NCI-H1417 (cell line): ENCODE results near the gene MGST1.

Experiments used
- DNase-seq, 3 experiments: peaks; one replicate each; lab custom pipeline; 2025; lab: John Stamatoyannopoulos, UW

Gene MGST1

GRCh38 chr12:16347391-16348298 lies at the start of gene MGST1:
Gene MGST1 (plus strand): TSS chr12:16347645. CDS start chr12:16354253, 6,608 bp downstream.
- peak in 2 of 3 experiments; percentile 74 to 88 for DNase-seq

- DNase-seq = no peak
Measured at GRCh38 chr12:16299403-16299802, 48.0 kb upstream of the MGST1 start.

- DNase-seq = no peak
Measured at GRCh38 chr12:16300122-16300521, 47.3 kb upstream of the MGST1 start.

GRCh38 chr12:16300736-16301135 lies 46.7 kb upstream of the MGST1 start:
- no peak for DNase-seq

GRCh38 chr12:16303939-16304338 lies 43.5 kb upstream of the MGST1 start:
- no peak for DNase-seq

- DNase-seq = no peak
Measured at GRCh38 chr12:16307856-16308475, 39.5 kb upstream of the MGST1 start.

- DNase-seq = no peak
Measured at GRCh38 chr12:16310934-16311333, 36.5 kb upstream of the MGST1 start.

GRCh38 chr12:16323010-16323409 lies 24.4 kb upstream of the MGST1 start:
- DNase-seq = no peak

- no peak for DNase-seq
Measured at GRCh38 chr12:16323638-16324037, 23.8 kb upstream of the MGST1 start.

- DNase-seq = no peak
Measured at GRCh38 chr12:16324272-16324671, 23.2 kb upstream of the MGST1 start.

- DNase-seq = peak in 2 of 3 experiments; percentile 21 to 60
Measured at GRCh38 chr12:16324772-16325171, 22.7 kb upstream of the MGST1 start.

GRCh38 chr12:16325426-16325825 lies 22.0 kb upstream of the MGST1 start:
- peak; percentile 15 to 63 (median 17) for DNase-seq

- no peak for DNase-seq
Measured at GRCh38 chr12:16327963-16328362, 19.5 kb upstream of the MGST1 start.

- DNase-seq = peak in 1 of 3 experiments; percentile 62
Measured at GRCh38 chr12:16329594-16329993, 17.9 kb upstream of the MGST1 start.

GRCh38 chr12:16330560-16330959 lies 16.9 kb upstream of the MGST1 start:
- peak in 2 of 3 experiments; percentile 84 to 99 for DNase-seq

- DNase-seq = no peak
Measured at GRCh38 chr12:16331998-16332397, 15.4 kb upstream of the MGST1 start.

- DNase-seq = peak in 1 of 3 experiments; percentile 28
Measured at GRCh38 chr12:16335838-16336237, 11.6 kb upstream of the MGST1 start.

GRCh38 chr12:16344269-16344668 lies 3.2 kb upstream of the MGST1 start:
- DNase-seq = no peak

- no peak for DNase-seq
Measured at GRCh38 chr12:16345105-16345504, 2.3 kb upstream of the MGST1 start.

GRCh38 chr12:16346958-16347357 lies 487 bp upstream of the MGST1 start:
- DNase-seq = no peak

- no peak for DNase-seq
Measured at GRCh38 chr12:16348435-16349130, 1.1 kb downstream of the MGST1 start.

- no peak for DNase-seq
Measured at GRCh38 chr12:16349131-16349460, 1.7 kb downstream of the MGST1 start.

- DNase-seq = no peak
Measured at GRCh38 chr12:16350682-16351081, 3.2 kb downstream of the MGST1 start.
